Neuron (in vitro differentiated cells): Measurements from ENCODE around the gene TEX30.

ENCODE experiments used
- H2AFZ ChIP-seq: one replicate; pipeline ENCODE4 v1.6.1; 2013; ENCODE audit warnings: low read depth, mild to moderate bottlenecking, inconsistent platforms, low read length, moderate library complexity
- H3K27me3 ChIP-seq: one replicate; pipeline ENCODE4 v1.6.1; 2013; ENCODE audit warnings: low read length; ENCODE audit not compliant: insufficient read depth
- H3K36me3 ChIP-seq: one replicate; pipeline ENCODE4 v1.6.1; 2013; ENCODE audit warnings: low read length; ENCODE audit not compliant: insufficient read depth
- H3K4me1 ChIP-seq: one replicate; pipeline ENCODE4 v1.6.1; 2013; ENCODE audit warnings: low read length; ENCODE audit not compliant: insufficient read depth
- H3K4me3 ChIP-seq: 2 replicates; pipeline ENCODE4 v1.5.1; 2013; ENCODE audit warnings: mild to moderate bottlenecking, low read length, moderate library complexity
- H3K9me3 ChIP-seq: one replicate; pipeline ENCODE4 v1.6.1; 2013; ENCODE audit warnings: low read length

TEX30 gene

GRCh38 chr13:102772042-102772425 is 1.6 kb downstream of the TEX30 start:
- Histone ChIP-seq H3K4me3 (no peak overlapping the region), H3K36me3 (no peaks in the 10 kb centered on the region), H2AFZ (no peak overlapping the region), H3K27me3 (no peaks in the 10 kb centered on the region), H3K4me1 (no peaks in the 10 kb centered on the region), H3K9me3 (peaks cover 6% of the 10 kb centered on the region)

GRCh38 chr13:102771298-102772041 is 2.1 kb downstream of the TEX30 start:
- Histone ChIP-seq H3K27me3 (no peaks in the 10 kb centered on the region), H3K4me3 (no peak overlapping the region), H3K9me3 (peaks cover 6% of the 10 kb centered on the region), H3K4me1 (no peaks in the 10 kb centered on the region), H2AFZ (no peak overlapping the region), H3K36me3 (no peaks in the 10 kb centered on the region)

DNA sequence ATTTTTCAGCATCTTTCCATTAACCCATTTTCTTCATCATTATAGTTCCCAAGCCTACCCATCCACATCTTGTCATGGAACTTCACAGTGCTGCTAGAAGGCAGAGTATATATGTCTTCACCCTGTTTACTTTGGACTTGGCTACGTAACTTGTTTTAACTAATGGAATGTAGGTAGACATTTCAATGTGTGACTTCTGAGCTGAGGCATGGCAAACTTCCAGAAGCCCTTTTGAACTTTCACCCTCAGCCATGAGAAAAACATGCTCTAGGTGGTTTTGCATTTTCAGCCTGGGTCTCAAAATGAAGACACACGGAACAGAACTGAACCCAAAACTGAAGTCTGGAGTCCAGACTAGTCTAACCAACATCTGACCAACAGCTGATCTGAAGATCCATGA is 3.2 kb downstream of the TEX30 start:
- Histone ChIP-seq H3K9me3 (peaks cover 6% of the 10 kb centered on the region), H3K27me3 (no peaks in the 10 kb centered on the region), H2AFZ (no peak overlapping the region), H3K4me3 (no peak overlapping the region), H3K4me1 (no peaks in the 10 kb centered on the region), H3K36me3 (no peaks in the 10 kb centered on the region)

DNA sequence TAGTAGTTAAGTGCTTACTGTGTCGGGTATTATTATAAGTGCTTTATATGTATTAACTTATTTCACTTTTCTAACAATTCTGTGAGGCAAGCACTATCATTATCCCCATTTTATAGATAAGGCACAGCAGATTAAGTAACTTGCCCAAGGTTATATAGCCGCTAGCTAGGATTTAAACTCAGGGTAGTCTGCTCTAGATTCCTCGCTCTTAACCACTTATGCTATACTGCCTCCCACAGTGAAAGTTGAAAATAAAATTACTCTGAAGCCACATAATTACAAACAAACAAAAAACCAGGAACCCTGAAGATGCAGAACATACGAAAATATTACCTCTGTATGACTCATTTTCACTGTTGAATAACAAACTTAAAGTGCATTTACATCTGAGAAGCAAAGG is 3.9 kb downstream of the TEX30 start:
- Histone ChIP-seq H3K36me3 (no peaks in the 10 kb centered on the region), H3K27me3 (no peaks in the 10 kb centered on the region), H2AFZ (no peak overlapping the region), H3K4me1 (no peaks in the 10 kb centered on the region), H3K4me3 (no peak overlapping the region), H3K9me3 (peaks cover 6% of the 10 kb centered on the region)

GRCh38 chr13:102768909-102769308 is 4.7 kb downstream of the TEX30 start:
- Histone ChIP-seq H3K4me3 (no peak overlapping the region), H3K36me3 (no peaks in the 10 kb centered on the region), H2AFZ (no peak overlapping the region), H3K27me3 (no peaks in the 10 kb centered on the region), H3K4me1 (no peaks in the 10 kb centered on the region), H3K9me3 (peaks cover 2% of the 10 kb centered on the region)

DNA sequence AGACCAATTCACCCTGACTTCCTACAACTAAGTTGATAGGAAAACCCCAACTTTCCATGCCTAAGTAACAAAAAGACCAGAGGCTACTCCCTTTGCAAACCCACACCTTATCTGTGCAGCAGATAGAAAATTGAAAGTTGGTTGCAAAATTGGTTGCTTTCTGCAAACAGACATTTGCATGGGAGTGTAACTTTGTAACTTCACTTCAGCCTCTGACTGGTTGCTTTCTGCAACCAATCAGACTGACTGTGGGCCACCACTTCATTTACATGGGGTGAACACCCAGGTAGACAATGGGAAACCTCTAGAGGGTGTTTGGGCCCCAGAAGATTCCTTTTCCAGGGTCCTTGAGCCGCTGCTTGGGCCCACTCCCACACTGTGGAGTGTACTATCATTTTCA is 9.8 kb downstream of the TEX30 start:
- no peak overlapping the region for H3K4me3 ChIP-seq
- H3K36me3 ChIP-seq, result no peaks in the 10 kb centered on the region
- no peaks in the 10 kb centered on the region for H3K4me1 ChIP-seq
- no peak overlapping the region for H2AFZ ChIP-seq
- no peaks in the 10 kb centered on the region for H3K9me3 ChIP-seq
- H3K27me3 ChIP-seq, result no peaks in the 10 kb centered on the region

- H3K36me3 ChIP-seq, result no peaks in the 10 kb centered on the region
- H2AFZ ChIP-seq, result no peak overlapping the region
- no peaks in the 10 kb centered on the region for H3K27me3 ChIP-seq
- H3K9me3 ChIP-seq, result no peaks in the 10 kb centered on the region
- no peaks in the 10 kb centered on the region for H3K4me1 ChIP-seq
- no peak overlapping the region for H3K4me3 ChIP-seq
These were observed 12.5 kb downstream of the TEX30 start for GRCh38 chr13:102761071-102761470.

DNA sequence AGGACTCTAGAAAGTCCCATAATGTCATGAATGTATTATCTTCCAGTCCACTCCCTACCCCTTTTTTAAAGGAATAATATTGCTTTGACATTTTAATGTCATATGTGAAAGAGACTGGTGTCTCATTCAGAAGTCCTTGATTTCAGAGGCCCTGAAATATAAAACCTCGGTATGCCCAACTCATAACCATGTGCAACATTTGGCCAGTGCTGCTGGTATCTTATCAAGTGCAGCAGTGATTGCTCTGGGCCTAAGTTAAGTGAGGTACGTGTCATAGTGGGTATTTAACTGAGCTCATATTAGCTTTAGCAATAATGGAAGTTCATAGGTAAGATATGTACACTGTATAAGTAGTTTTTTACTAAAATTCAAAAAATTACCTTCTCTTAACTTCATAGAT is 14.7 kb downstream of the TEX30 start:
- no peaks in the 10 kb centered on the region for H3K27me3 ChIP-seq
- no peaks in the 10 kb centered on the region for H3K9me3 ChIP-seq
- no peak overlapping the region for H2AFZ ChIP-seq
- H3K36me3 ChIP-seq, result no peaks in the 10 kb centered on the region
- no peaks in the 10 kb centered on the region for H3K4me1 ChIP-seq
- no peak overlapping the region for H3K4me3 ChIP-seq

DNA sequence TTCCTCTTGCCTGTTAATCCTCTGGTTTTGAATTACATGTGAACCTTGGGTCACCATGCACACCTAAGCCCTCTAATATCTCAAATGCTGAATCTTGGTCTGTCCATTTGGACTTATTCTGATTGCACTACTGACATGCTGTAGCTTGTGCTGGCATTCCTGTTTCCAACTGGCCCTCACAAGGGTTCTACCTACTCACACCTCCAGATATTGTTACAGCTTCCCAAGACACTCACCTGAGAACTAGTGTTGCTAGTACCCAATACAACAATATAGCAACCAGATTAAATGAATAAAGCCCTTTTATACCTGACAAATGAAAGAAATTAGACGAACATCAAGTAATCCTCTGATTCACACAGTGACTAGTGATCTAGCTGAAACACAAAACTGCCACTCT is 16.6 kb downstream of the TEX30 start:
- no peaks in the 10 kb centered on the region for H3K4me1 ChIP-seq
- no peak overlapping the region for H3K4me3 ChIP-seq
- H3K36me3 ChIP-seq, result no peaks in the 10 kb centered on the region

DNA sequence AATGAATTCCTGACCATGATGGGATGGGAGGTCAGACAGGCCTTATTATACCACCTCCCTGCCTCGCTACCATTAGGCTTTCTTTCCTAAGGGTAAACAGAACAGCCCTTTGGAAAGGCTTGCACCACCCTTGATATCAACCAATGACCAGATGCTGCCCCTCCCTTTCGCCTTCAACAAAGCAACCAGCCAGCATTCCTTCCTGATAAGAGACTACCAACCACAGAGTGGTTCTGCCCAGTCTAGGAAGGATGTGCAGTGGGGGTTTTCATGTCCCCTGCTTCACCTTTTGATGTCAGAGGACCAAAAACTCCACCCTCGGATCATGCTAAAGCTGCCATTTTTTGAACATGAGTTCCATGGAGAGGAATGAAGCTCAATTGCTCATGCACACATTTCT is 21.7 kb downstream of the TEX30 start:
- no peaks in the 10 kb centered on the region for H3K36me3 ChIP-seq
- no peaks in the 10 kb centered on the region for H3K4me1 ChIP-seq
- no peak overlapping the region for H3K4me3 ChIP-seq
- no peaks in the 10 kb centered on the region for H3K9me3 ChIP-seq
- no peak overlapping the region for H2AFZ ChIP-seq
- no peaks in the 10 kb centered on the region for H3K27me3 ChIP-seq

More for the DNA sequence above, 16.6 kb downstream of the TEX30 start:
- Histone ChIP-seq H3K27me3 (no peaks in the 10 kb centered on the region), H2AFZ (no peak overlapping the region), H3K9me3 (no peaks in the 10 kb centered on the region)

DNA sequence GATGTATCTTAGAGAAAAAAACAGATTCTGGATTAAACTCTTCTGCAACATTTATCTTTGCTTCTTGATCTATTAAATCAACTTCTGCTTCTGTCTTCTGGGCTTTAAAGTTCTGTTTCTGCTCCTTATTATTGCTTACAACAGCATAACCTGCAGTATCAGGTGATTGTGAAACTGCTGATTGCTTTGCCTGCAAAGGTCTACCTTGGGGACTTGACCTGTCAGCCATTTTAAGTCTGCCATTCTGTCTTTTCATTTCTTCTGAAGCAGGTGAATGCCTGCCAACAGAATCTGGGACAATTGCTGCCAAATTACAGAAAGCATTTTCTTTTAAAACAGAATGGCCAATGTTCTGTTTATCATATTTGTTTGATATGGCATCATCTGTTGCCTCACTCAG is 31.1 kb downstream of the TEX30 start:
- Histone ChIP-seq H3K27me3 (peaks cover 4% of the 10 kb centered on the region), H3K4me3 (no peak overlapping the region), H3K36me3 (no peaks in the 10 kb centered on the region), H2AFZ (no peak overlapping the region), H3K4me1 (peaks cover 23% of the 10 kb centered on the region), H3K9me3 (no peaks in the 10 kb centered on the region)

GRCh38 chr13:102742101-102742500 is 31.5 kb downstream of the TEX30 start:
- H3K27me3 ChIP-seq, result peaks cover 4% of the 10 kb centered on the region
- H3K4me1 ChIP-seq, result peaks cover 26% of the 10 kb centered on the region
- no peaks in the 10 kb centered on the region for H3K36me3 ChIP-seq
- no peak overlapping the region for H2AFZ ChIP-seq
- no peak overlapping the region for H3K4me3 ChIP-seq
- H3K9me3 ChIP-seq, result no peaks in the 10 kb centered on the region

GRCh38 chr13:102729560-102730270 is 43.9 kb downstream of the TEX30 start:
- no peaks in the 10 kb centered on the region for H3K9me3 ChIP-seq
- H2AFZ ChIP-seq, result no peak overlapping the region
- no peak overlapping the region for H3K4me3 ChIP-seq
- H3K27me3 ChIP-seq, result no peaks in the 10 kb centered on the region
- no peaks in the 10 kb centered on the region for H3K36me3 ChIP-seq
- H3K4me1 ChIP-seq, result peaks cover 6% of the 10 kb centered on the region
